Panc1 (cell line): ENCODE measurements around the gene CNTRL. TPM values are rescaled to one million over a fixed set of nuclear protein-coding genes. Genes with fewer than 3 reads are reported as not detected.

Experiments used
- ATAC-seq: fragments of 200-7000 bp; cut with Tn5 transposase; 2 replicates; pipeline ENCODE4 v1.9.1; 2020; ENCODE audit warnings: mild to moderate bottlenecking, moderate library complexity
- BruUV-seq: library from RNA; stranded (reverse); fragments of 400-500 nt; replicated peaks from 2 replicates; lab custom pipeline; 2021; lab: Mats Ljungman, UMichigan
- CTCF ChIA-PET: fragments of 300-600 bp; sonication (Branson Sonifier 250); formaldehyde crosslinking; loops from one replicate; lab custom pipeline; 2022; ENCODE audit warnings: antibody characterized with exemption; lab: Charles Lee
- POLR2A ChIA-PET: fragments of 300-600 bp; sonication (Branson Sonifier 250); formaldehyde crosslinking; loops from one replicate; lab custom pipeline; 2022; ENCODE audit warnings: antibody characterized with exemption; lab: Charles Lee
- DNase-seq: peaks from one replicate; pipeline ENCODE4 v3.0.0-alpha.2; 2010; ENCODE audit warnings: low read depth, low spot score
- H3K27ac ChIP-seq: 2 replicates; pipeline ENCODE4 v1.5.1; 2011; ENCODE audit warnings: mild to moderate bottlenecking, low read length, inconsistent platforms
- H3K27me3 ChIP-seq: fragments of 200-500 bp; sonication (Bioruptor generic); 2 replicates; pipeline ENCODE4 v1.6.0; 2014; ENCODE audit warnings: low read length, inconsistent platforms; ENCODE audit not compliant: control insufficient read depth, insufficient read depth
- H3K36me3 ChIP-seq: fragments of 200-500 bp; sonication (Bioruptor generic); 2 replicates; pipeline ENCODE4 v1.5.1; 2014; ENCODE audit warnings: inconsistent platforms, mild to moderate bottlenecking, low read length, moderate library complexity; ENCODE audit not compliant: control insufficient read depth, insufficient read depth
- H3K4me1 ChIP-seq: 2 replicates; pipeline ENCODE4 v1.5.1; 2011; ENCODE audit warnings: inconsistent platforms, mild to moderate bottlenecking, low read length, moderate library complexity; ENCODE audit not compliant: control insufficient read depth, insufficient read depth
- H3K4me3 ChIP-seq, 2 experiments: 2 replicates each; pipeline ENCODE4 v1.5.1; 2011 to 2012; ENCODE audit warnings: low read depth in 2 of 2, low read length in 2 of 2, mild to moderate bottlenecking in 2 of 2, inconsistent platforms in 1 of 2, moderate library complexity in 1 of 2
- H3K9me3 ChIP-seq: fragments of 200-500 bp; sonication (Bioruptor generic); 2 replicates; pipeline ENCODE4 v1.5.1; 2014; ENCODE audit warnings: low read depth, mild to moderate bottlenecking, inconsistent platforms, low read length, moderate library complexity; ENCODE audit not compliant: control insufficient read depth, insufficient read depth
- CTCF ChIP-seq: fragments of 450-650 bp; IDR thresholded peaks from 2 replicates; pipeline ENCODE4 v1.5.1; 2017; ENCODE audit warnings: mild to moderate bottlenecking
- POLR2AphosphoS5 ChIP-seq: IDR thresholded peaks from 2 replicates; pipeline ENCODE4 v1.6.1; 2012; ENCODE audit warnings: mild to moderate bottlenecking, low read depth, low read length, moderate library complexity
- REST ChIP-seq, 2 experiments: IDR thresholded peaks; 2 replicates each; pipeline ENCODE4 v1.6.1; 2011 to 2012; ENCODE audit warnings: low read depth in 2 of 2, control low read depth in 1 of 2, low read length in 1 of 2, mild to moderate bottlenecking in 1 of 2, moderate library complexity in 1 of 2; ENCODE audit not compliant: insufficient read depth in 1 of 2
- SIN3A ChIP-seq: IDR thresholded peaks from 2 replicates; pipeline ENCODE4 v1.6.1; 2012; ENCODE audit warnings: low read depth, mild to moderate bottlenecking, low read length, moderate library complexity, borderline replicate concordance; ENCODE audit not compliant: insufficient read depth
- TCF7L2 ChIP-seq: IDR thresholded peaks from 2 replicates; pipeline ENCODE4 v1.6.1; 2011; ENCODE audit warnings: mild to moderate bottlenecking, low read depth, low read length, inconsistent platforms
- in situ Hi-C: cut with HindIII; loops from 2 replicates; pipeline ENCODE4 v1.10.0; 2016; ENCODE audit warnings: low sequenced_read_pairs, low pct_unique_long_range_greater_than_20kb
- intact Hi-C: fragments of 100-400 bp; cut with micrococcal nuclease; formaldehyde crosslinking; loops from one replicate; pipeline ENCODE4 v1.10.0; 2022; ENCODE audit not compliant: unreplicated experiment
- total RNA-seq: library from RNA; stranded (reverse); gene quantifications from one replicate; pipeline ENCODE4 v1.2.1, GENCODE V29; 2021; ENCODE audit not compliant: unreplicated experiment

CNTRL gene
- total RNA-seq, 1 experiment from 2014 or later = 11.5 TPM

- intact Hi-C loops (no loop called here), in situ Hi-C loops (no loop called here)
- peaks cover 3% of the 10 kb centered on the region; the same call in 1 of the 2 replicates for H3K4me1 ChIP-seq
- ATAC-seq = no peak
- H3K4me3 ChIP-seq = peak overlapping the region; percentile 42 to 85
- BruUV-seq = no TSS peak
- peak overlapping the region; percentile 91 for H3K27ac ChIP-seq
- no peak for DNase-seq
- ChIA-PET CTCF (interaction anchor here (1.5 kb wide), 1 partner anchor 86 kb away, joined by 5 read pairs; no protein-coding TSS in a partner anchor), POLR2A (interaction anchor here (0.6 kb wide), 1 partner anchor 229 kb away, joined by 3 read pairs; the partner anchor contains the start of gene PSMD5)
- no peaks in the 10 kb centered on the region; the same call in 1 of the 2 replicates for H3K36me3 ChIP-seq
- no peaks in the 10 kb centered on the region for H3K9me3 ChIP-seq
- TF ChIP-seq TCF7L2 (no peak), POLR2AphosphoS5 (no peak), REST (IDR thresholded peaks at IDR 0.05; ENCODE audit: insufficient read depth in 1 of 2, low read depth in 2 of 2, low read length in 1 of 2) (no peak), CTCF (no peak), SIN3A (no peak)
- no peaks in the 10 kb centered on the region for H3K27me3 ChIP-seq
Measured at GRCh38 chr9:121071370-121071755, 3.4 kb upstream of the CNTRL start.

GRCh38 chr9:121071756-121072421 is 2.9 kb upstream of the CNTRL start:
- no TSS peak for BruUV-seq

More at GRCh38 chr9:121071756-121072421, 2.9 kb upstream of the CNTRL start:
- Histone ChIP-seq H3K4me3 (peak overlapping the region; percentile 42 to 85), H3K27me3 (no peaks in the 10 kb centered on the region), H3K36me3 (no peaks in the 10 kb centered on the region; the same call in 1 of the 2 replicates), H3K4me1 (peaks cover 3% of the 10 kb centered on the region; the same call in 1 of the 2 replicates), H3K27ac (peak overlapping the region; percentile 91), H3K9me3 (no peaks in the 10 kb centered on the region)
- in situ Hi-C loops (no loop called here), intact Hi-C loops (no loop called here)
- TF ChIP-seq SIN3A (no peak), REST (IDR thresholded peaks at IDR 0.05; ENCODE audit: insufficient read depth in 1 of 2, low read depth in 2 of 2, low read length in 1 of 2) (no peak), CTCF (peak; percentile 60), TCF7L2 (peak; percentile 25; the same call in 1 of the 2 replicates), POLR2AphosphoS5 (no peak)
- ATAC-seq (no peak), DNase-seq (peak; percentile 25)
- ChIA-PET POLR2A (interaction anchor here (0.6 kb wide), 2 partner anchors 94 to 229 kb away, joined by 3 to 5 read pairs; partner anchors contain the start of gene PSMD5), CTCF (interaction anchor here (1.5 kb wide), 1 partner anchor 87 kb away, joined by 5 read pairs; no protein-coding TSS in a partner anchor)
